GM12891 (cell line): ENCODE results near the gene DARS1.

Experiments
- POLR2A ChIP-seq: IDR thresholded peaks from 2 replicates; pipeline ENCODE4 v1.6.1; 2011; ENCODE audit warnings: low read depth, low read length, control low read depth
- POLR2AphosphoS5 ChIP-seq: IDR thresholded peaks from 2 replicates; pipeline ENCODE4 v1.6.1; 2011; ENCODE audit warnings: low read depth, low read length, control low read depth
- TAF1 ChIP-seq: IDR thresholded peaks from 2 replicates; pipeline ENCODE4 v1.6.1; 2011; ENCODE audit warnings: low read depth, low read length, control low read depth

DNA sequence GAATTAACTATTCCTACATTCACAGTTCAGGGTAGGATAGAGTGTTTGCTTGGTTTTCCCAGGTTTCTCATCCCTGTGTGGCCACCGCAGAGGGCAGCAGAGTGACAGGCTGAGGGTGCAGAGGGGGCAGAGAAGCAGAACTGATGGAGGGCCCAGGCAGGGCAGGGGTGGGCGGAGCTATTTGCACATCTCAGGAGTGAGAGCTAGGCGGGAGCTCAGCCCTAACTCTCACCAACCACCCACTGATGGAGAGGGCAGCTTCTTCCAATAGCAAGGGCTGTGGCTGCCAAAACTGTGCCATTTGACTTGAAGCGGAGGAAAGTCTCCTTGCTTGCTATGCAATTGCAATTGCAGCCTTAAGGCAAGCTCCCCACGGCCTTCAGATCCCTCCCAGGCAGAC, 12.0 kb upstream of the DARS1 start:
- TF ChIP-seq POLR2AphosphoS5 (no peak), POLR2A (no peak), TAF1 (no peak)
